Subcutaneous abdominal adipose tissue (tissue), 5 donors: ENCODE results near the gene SLC13A5.

ENCODE experiments used
- H3K27ac ChIP-seq: one replicate; pipeline ENCODE4 v1.7.0; 2013; ENCODE audit warnings: low read depth, mild to moderate bottlenecking, inconsistent platforms, low read length, moderate library complexity
- H3K27me3 ChIP-seq, 5 donors: one replicate each; pipeline ENCODE4 v1.7.0; 2013; ENCODE audit warnings: low read length in 5 of 5, inconsistent platforms in 1 of 5; ENCODE audit not compliant: control insufficient read depth in 5 of 5, insufficient read depth in 4 of 5
- H3K36me3 ChIP-seq, 5 donors: one replicate each; pipeline ENCODE4 v1.7.0; 2013; ENCODE audit warnings: low read length in 5 of 5; ENCODE audit not compliant: control insufficient read depth in 5 of 5, insufficient read depth in 5 of 5
- H3K4me1 ChIP-seq, 5 donors: one replicate each; pipeline ENCODE4 v1.7.0; 2013; ENCODE audit warnings: low read length in 5 of 5, mild to moderate bottlenecking in 3 of 5, moderate library complexity in 1 of 5; ENCODE audit not compliant: control insufficient read depth in 5 of 5, insufficient read depth in 5 of 5
- H3K4me3 ChIP-seq, 5 donors: one replicate each; pipeline ENCODE4 v1.7.0; 2013; ENCODE audit warnings: low read length in 5 of 5, low read depth in 1 of 5
- H3K9ac ChIP-seq, 5 donors: one replicate each; pipeline ENCODE4 v1.7.0; 2013; ENCODE audit warnings: low read length in 5 of 5, mild to moderate bottlenecking in 4 of 5, moderate library complexity in 3 of 5
- H3K9me3 ChIP-seq, 5 donors: one replicate each; pipeline ENCODE4 v1.7.0; 2013; ENCODE audit warnings: low read length in 5 of 5; ENCODE audit not compliant: control insufficient read depth in 5 of 5
- donor health status: healthy.
- donor health status: healthy.
- donor health status: healthy.
- donor health status: healthy.
- donor health status: healthy.

Gene SLC13A5

DNA sequence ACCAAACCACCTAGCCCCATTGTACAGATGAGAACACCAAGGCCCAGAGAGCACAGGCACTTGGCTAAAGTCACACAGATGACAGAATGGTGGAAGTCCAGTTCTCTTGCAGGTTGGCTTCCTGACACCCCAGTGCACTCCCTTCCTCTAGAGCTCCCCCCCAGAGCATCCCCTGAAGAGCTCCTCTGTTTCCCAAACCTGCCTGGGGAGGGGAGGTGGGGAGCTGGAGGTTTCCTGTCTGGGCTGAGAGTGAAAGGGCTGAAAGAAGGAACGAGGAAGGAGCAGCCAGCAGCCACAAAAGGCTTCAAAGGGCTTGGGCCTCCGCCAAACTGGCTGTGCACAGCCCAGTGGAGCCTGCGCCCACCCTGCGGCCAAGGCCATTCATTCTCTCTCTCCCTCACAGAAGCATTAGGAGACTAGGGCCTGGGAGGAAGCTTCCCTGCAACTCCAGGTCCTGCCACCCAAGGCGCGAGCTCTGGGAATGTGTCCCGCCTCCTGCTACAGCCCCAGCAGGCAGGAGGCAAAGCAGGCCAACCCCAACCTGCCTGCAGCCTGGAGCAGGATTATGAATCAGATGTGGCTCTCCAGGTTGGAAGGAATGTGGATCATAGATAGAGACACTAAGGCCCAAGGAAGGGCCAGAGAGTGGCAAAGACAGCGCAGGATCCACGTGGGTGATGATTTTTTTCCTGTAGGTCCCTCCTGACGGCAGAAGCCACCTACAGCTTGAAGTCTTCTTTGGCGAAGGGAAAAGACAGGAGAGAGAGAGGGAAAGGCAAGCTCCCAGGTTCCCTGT is 913 bp downstream of the SLC13A5 start:
- H3K9me3 ChIP-seq: peaks cover 0 to 12% (median 4%) of the 10 kb centered on the region in 5 donors
- H3K27ac ChIP-seq: no peak overlapping the region
- peak overlapping the region in 3 of 5 donors; percentile 53 to 56 (median 56) for H3K4me3 ChIP-seq
- no peak overlapping the region for H3K9ac ChIP-seq
- H3K4me1 ChIP-seq: peaks cover 0 to 16% (median 14%) of the 10 kb centered on the region in 5 donors
- H3K27me3 ChIP-seq: peaks cover 19 to 28% (median 23%) of the 10 kb centered on the region in 5 donors
- H3K36me3 ChIP-seq: no peaks in the 10 kb centered on the region

DNA sequence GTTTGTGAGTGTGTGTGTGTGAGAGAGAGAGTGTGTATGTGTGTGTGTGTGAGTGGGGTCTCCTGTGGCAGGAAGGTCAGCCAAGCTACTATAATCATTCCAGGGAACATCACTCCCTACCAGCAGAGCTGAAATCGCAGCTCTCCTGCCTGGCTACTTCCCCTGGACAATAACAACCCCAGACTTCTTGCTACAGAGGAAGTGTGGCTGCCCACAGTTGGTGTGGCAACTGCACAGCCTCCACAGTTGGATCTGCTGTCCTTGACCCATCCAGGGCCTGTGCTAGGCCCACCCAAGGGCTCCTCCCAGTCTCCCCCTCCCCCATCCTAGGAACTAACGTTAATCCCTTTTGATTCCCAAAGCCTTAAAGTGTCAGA is 1.5 kb downstream of the SLC13A5 start:
- Histone ChIP-seq H3K4me1 (peaks cover 0 to 16% (median 14%) of the 10 kb centered on the region in 5 donors), H3K4me3 (no peak overlapping the region), H3K27ac (no peak overlapping the region), H3K9me3 (peaks cover 0 to 10% (median 4%) of the 10 kb centered on the region in 5 donors), H3K9ac (no peak overlapping the region), H3K36me3 (no peaks in the 10 kb centered on the region), H3K27me3 (peaks cover 19 to 28% (median 25%) of the 10 kb centered on the region in 5 donors)

DNA sequence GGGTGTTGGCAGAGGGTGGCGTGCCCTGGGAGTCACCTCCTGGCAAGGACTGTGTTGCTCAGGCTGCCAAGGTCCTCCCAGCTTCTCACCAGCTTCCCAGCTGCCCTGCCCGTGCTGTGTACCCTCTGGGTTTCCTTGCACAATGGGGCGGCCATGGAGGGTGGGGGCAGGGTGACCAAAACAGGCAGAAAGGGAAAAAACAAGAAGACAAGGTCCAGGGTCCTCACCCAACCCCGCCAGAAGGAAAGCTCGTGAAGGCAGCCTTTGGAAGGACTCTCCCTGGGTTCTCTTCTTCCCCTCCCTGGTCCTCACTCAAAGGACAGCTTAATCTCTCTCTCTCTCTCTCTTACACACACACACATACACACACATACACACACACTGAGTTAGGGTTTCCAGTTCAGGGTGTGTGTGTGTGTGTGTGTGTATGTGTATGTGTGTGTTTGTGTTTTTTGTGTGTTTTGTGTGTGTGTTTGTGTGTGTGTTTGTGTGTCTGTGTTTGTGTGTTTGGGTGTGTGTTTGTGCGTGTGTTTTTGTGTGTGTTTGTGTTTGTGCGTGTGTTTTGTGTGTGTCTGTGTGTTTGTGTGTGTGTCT is 2.0 kb downstream of the SLC13A5 start:
- Histone ChIP-seq H3K27me3 (peaks cover 19 to 33% (median 28%) of the 10 kb centered on the region in 5 donors), H3K9ac (no peak overlapping the region), H3K9me3 (peaks cover 0 to 10% (median 4%) of the 10 kb centered on the region in 5 donors), H3K36me3 (no peaks in the 10 kb centered on the region), H3K27ac (no peak overlapping the region), H3K4me3 (no peak overlapping the region), H3K4me1 (peaks cover 0 to 16% (median 14%) of the 10 kb centered on the region in 5 donors)

DNA sequence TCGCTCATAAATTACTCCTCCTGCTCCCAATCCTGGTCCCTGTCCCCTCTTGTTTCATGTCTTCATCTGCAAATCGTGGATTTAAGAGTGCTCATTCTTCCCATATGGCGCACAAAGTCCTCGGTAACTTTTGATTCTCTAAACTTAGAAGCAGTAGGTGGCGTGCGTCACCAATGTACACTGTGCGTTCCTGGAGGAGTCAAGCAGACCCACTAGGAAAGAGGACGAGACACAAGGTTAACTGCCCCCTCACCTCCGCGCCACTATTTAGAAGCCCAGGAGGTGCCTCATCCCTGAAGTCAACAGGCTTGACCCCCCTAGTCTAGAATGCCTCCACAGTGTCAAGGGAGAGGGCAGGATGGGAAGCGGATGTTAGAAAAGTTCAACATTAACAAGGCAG is 2.9 kb downstream of the SLC13A5 start:
- Histone ChIP-seq H3K4me3 (no peak overlapping the region), H3K36me3 (no peaks in the 10 kb centered on the region), H3K4me1 (peaks cover 0 to 16% (median 14%) of the 10 kb centered on the region in 5 donors), H3K27me3 (peaks cover 19 to 33% (median 28%) of the 10 kb centered on the region in 5 donors), H3K9ac (no peak overlapping the region), H3K9me3 (peaks cover 0 to 10% (median 4%) of the 10 kb centered on the region in 5 donors), H3K27ac (no peak overlapping the region)

DNA sequence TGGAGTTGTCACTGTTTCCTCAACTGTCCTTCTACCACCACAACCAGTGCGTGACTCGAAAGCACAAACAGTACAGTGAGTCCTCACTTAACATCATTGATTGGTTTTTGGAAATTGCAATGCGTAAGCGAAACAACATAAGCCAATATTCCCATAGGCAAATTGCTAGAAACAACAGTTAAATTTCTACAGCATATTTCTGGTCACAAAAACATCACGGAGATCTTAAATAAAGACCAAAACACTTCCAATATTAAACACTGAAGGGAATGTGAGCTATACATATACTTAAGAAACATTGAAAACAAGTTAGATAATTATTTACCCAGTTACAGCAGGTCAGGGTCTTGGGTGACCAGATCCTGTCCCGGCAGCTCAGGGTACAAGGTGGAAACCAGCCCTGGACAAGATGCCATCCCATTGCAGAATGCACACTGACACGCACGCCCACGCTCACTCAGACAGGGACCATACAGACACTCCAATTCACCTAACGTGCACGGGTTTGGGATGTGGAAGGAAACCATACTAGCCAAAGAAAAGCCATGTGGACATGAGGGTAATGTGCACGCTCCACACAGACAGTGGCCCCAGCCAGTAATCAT is 4.7 kb downstream of the SLC13A5 start:
- Histone ChIP-seq H3K9ac (no peak overlapping the region), H3K27me3 (peaks cover 13 to 34% (median 21%) of the 10 kb centered on the region in 5 donors), H3K27ac (no peak overlapping the region), H3K9me3 (no peaks in the 10 kb centered on the region), H3K4me1 (peaks cover 0 to 12% (median 8%) of the 10 kb centered on the region in 5 donors), H3K36me3 (no peaks in the 10 kb centered on the region), H3K4me3 (no peak overlapping the region)

DNA sequence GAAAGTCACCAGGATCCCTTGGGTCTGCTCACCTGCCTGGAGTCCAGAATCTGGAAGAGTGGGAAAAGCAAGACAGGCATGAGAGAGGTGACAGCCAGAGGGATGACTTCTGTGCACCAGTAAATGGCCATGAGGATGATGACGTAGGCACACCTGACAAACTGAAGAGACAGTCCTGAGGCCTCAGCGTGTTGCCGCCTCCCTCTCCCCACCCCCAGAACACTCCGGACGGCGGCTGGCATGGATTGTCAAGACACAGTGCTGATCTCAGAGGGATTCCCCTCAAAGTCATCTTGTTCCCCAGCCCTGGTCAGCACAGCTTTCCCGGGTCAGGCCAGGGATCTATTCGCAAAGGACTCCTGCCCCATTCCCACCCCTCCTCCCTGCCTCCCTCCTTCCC is 6.2 kb downstream of the SLC13A5 start:
- H3K4me1 ChIP-seq: peaks cover 0 to 5% (median 0%) of the 10 kb centered on the region in 5 donors
- no peak overlapping the region for H3K4me3 ChIP-seq
- H3K9me3 ChIP-seq: no peaks in the 10 kb centered on the region
- no peak overlapping the region for H3K9ac ChIP-seq
- H3K27ac ChIP-seq: no peak overlapping the region
- H3K27me3 ChIP-seq: peaks cover 7 to 30% (median 18%) of the 10 kb centered on the region in 5 donors
- no peaks in the 10 kb centered on the region for H3K36me3 ChIP-seq

DNA sequence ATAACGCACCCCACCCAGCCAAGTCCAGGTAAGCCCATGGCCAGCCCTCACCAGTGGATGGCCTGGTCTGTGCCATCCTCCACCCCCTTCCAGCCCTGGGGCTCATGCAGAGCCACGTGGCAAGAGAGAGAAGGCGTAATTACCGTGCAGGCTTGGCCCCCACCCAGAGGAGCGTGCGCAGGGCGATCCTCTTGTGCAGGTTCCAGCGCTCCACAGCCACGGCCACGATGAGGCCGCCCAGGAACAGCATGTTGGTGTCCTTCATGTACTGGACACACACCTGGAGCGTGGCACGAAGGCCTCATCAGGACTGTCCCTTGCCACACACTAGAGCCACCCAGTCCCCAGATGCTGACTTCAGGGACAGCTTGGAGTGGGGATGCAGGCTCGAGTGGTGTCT is 6.7 kb downstream of the SLC13A5 start:
- H3K36me3 ChIP-seq: no peaks in the 10 kb centered on the region
- no peak overlapping the region for H3K9ac ChIP-seq
- H3K27ac ChIP-seq: no peak overlapping the region
- H3K4me3 ChIP-seq: no peak overlapping the region
- peaks cover 3 to 29% (median 16%) of the 10 kb centered on the region in 5 donors for H3K27me3 ChIP-seq
- no peaks in the 10 kb centered on the region for H3K9me3 ChIP-seq
- H3K4me1 ChIP-seq: peaks cover 0 to 5% (median 0%) of the 10 kb centered on the region in 5 donors

DNA sequence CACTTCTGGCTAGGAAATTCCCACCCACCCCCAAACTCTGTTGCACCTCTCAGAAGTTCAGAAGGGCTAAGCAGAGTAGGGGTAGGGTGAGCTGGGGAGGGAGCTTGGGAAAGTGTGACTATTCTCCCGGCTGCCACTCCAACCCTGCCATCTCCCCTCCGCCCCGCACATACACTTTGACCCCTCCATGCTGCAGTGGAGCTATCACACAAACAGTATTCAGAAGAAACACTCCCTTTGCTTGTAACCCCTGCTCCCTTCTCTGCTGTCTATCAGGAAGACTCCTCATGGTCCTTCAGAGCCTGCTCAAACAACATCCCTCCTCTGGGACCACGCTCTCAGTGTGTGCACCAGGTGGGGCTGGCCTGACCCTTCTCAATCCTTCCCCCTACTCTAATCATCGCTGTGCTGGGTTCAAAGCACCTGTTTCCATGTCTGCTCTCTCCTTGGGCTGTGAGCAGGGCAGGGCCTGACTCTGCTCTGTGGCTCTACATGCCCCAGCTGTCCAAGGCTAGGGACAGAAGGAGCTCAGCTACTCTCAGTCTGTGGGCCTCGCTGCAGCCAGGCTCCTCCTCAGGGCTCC is 8.6 kb downstream of the SLC13A5 start:
- Histone ChIP-seq H3K27me3 (peaks cover 3 to 26% (median 16%) of the 10 kb centered on the region in 5 donors), H3K27ac (no peak overlapping the region)

DNA sequence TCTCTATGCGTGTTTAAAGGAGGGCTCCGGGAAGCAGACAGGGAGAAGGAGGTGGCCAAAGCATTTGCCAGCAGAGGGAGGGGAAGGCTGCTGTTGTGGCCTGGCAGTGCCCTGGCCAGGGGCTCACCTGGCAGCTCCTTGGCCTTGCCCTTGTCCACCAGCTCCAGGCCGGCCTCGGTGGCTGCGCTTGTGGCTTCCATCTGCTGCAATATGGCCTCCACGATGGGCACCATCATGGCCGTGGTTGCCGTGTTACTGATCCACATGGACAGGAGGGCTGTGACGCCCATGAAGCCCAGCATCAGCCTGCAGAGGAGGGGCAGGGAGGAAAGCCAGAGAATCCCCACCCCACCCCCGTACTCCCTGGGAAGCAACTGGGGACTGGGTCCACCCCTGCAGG is 9.4 kb downstream of the SLC13A5 start:
- H3K27ac ChIP-seq: no peak overlapping the region
- H3K4me1 ChIP-seq: no peaks in the 10 kb centered on the region
- H3K36me3 ChIP-seq: no peaks in the 10 kb centered on the region
- H3K9ac ChIP-seq: no peak overlapping the region
- no peaks in the 10 kb centered on the region for H3K9me3 ChIP-seq
- peaks cover 3 to 26% (median 16%) of the 10 kb centered on the region in 5 donors for H3K27me3 ChIP-seq
- H3K4me3 ChIP-seq: no peak overlapping the region

More for the DNA sequence above, 8.6 kb downstream of the SLC13A5 start:
- Histone ChIP-seq H3K4me1 (no peaks in the 10 kb centered on the region), H3K36me3 (no peaks in the 10 kb centered on the region), H3K4me3 (no peak overlapping the region), H3K9ac (no peak overlapping the region), H3K9me3 (no peaks in the 10 kb centered on the region)
